OCI-LY7 (cell line): ENCODE results near the gene PLEKHA6. TPM values are rescaled to one million over a fixed set of nuclear protein-coding genes. Genes with fewer than 3 reads are reported as not detected.

Experiments
- BruUV-seq: library from RNA; stranded (reverse); fragments of 400-500 nt; replicated peaks from 2 replicates; lab custom pipeline; 2021; lab: Mats Ljungman, UMichigan
- CTCF ChIA-PET: fragments of 300-600 bp; sonication (Branson Sonifier 250); formaldehyde crosslinking; loops from one replicate; lab custom pipeline; 2022; ENCODE audit warnings: antibody characterized with exemption; ENCODE audit not compliant: unreplicated experiment; lab: Charles Lee
- POLR2A ChIA-PET: fragments of 300-600 bp; sonication (Branson Sonifier 250); formaldehyde crosslinking; loops from one replicate; lab custom pipeline; 2022; ENCODE audit warnings: antibody characterized with exemption; lab: Charles Lee
- DNase-seq: peaks from one replicate; pipeline ENCODE4 v3.0.0-alpha.2; 2015; ENCODE audit warnings: low spot score
- H2AFZ ChIP-seq: fragments of 200-600 bp; sonication (generic), shearing (Covaris generic); 2 replicates; pipeline ENCODE4 v1.6.1; 2014; ENCODE audit warnings: mild to moderate bottlenecking, antibody characterized with exemption, low read length, moderate library complexity
- H3K27ac ChIP-seq: fragments of 200-600 bp; sonication (generic); 2 replicates; pipeline ENCODE4 v1.5.1; 2014; ENCODE audit warnings: mixed run types, low read depth, mild to moderate bottlenecking, moderate library complexity, low read length, inconsistent platforms; ENCODE audit not compliant: poor library complexity, severe bottlenecking
- H3K36me3 ChIP-seq: fragments of 200-600 bp; sonication (generic); 2 replicates; pipeline ENCODE4 v1.6.1; 2014; ENCODE audit warnings: mild to moderate bottlenecking, antibody characterized with exemption, low read length, moderate library complexity, mixed read lengths; ENCODE audit not compliant: insufficient read depth
- H3K4me1 ChIP-seq: fragments of 200-600 bp; sonication (generic); 2 replicates; pipeline ENCODE4 v1.5.1; 2014; ENCODE audit warnings: mild to moderate bottlenecking, low read length; ENCODE audit not compliant: insufficient read depth, poor library complexity, severe bottlenecking
- H3K4me2 ChIP-seq: fragments of 200-600 bp; sonication (generic); 2 replicates; pipeline ENCODE4 v1.6.1; 2014; ENCODE audit warnings: mild to moderate bottlenecking, low read length
- H3K4me3 ChIP-seq: fragments of 200-600 bp; sonication (generic); 2 replicates; pipeline ENCODE4 v1.5.1; 2014; ENCODE audit warnings: mild to moderate bottlenecking, low read depth, low read length; ENCODE audit not compliant: poor library complexity, severe bottlenecking
- H3K79me2 ChIP-seq: fragments of 200-600 bp; sonication (generic); 2 replicates; pipeline ENCODE4 v1.6.1; 2016; ENCODE audit warnings: low read depth, mild to moderate bottlenecking, low read length, moderate library complexity, mixed read lengths; ENCODE audit not compliant: insufficient read depth
- H3K9me2 ChIP-seq: fragments of 200-600 bp; sonication (generic); 2 replicates; pipeline ENCODE4 v1.6.1; 2016; ENCODE audit warnings: mild to moderate bottlenecking, low read length, mixed read lengths; ENCODE audit not compliant: insufficient read depth
- H3K9me3 ChIP-seq: fragments of 200-600 bp; sonication (generic); 2 replicates; pipeline ENCODE4 v1.6.1; 2014; ENCODE audit warnings: mild to moderate bottlenecking, mixed run types, low read length, mixed read lengths
- H4K20me1 ChIP-seq: fragments of 200-600 bp; sonication (generic); 2 replicates; pipeline ENCODE4 v1.6.1; 2014; ENCODE audit warnings: mild to moderate bottlenecking, antibody characterized with exemption, low read length, moderate library complexity, mixed read lengths; ENCODE audit not compliant: insufficient read depth
- CTCF ChIP-seq: fragments of 200-600 bp; sonication (generic); conservative IDR thresholded peaks from 2 replicates; pipeline ENCODE4 v1.5.1; 2014; ENCODE audit warnings: mild to moderate bottlenecking, antibody characterized with exemption, low read length, moderate library complexity, mixed read lengths
- EZH2phosphoT487 ChIP-seq: fragments of 200-600 bp; sonication (generic); IDR thresholded peaks from 2 replicates; pipeline ENCODE4 v1.6.1; 2018; ENCODE audit warnings: low read depth, borderline replicate concordance, mild to moderate bottlenecking, mixed run types, antibody characterized with exemption, low read length, moderate library complexity, mixed read lengths
- intact Hi-C: fragments of 100-400 bp; cut with micrococcal nuclease; formaldehyde crosslinking; loops from one replicate; pipeline ENCODE4 v1.10.0; 2022; ENCODE audit not compliant: unreplicated experiment
- total RNA-seq, 2 experiments: library from RNA; depleted of rRNA in 1 of 2; stranded (reverse); fragments of >200 nt in 1 of 2; shearing (Covaris generic) in 1 of 2; gene quantifications; 2 replicates each; pipeline ENCODE4 v1.2.3, GENCODE V29; 2014 to 2022

Gene PLEKHA6
- total RNA-seq, 2 experiments from 2014 or later = not detected

GRCh38 chr1:204288021-204288588 is 71.6 kb downstream of the PLEKHA6 start:
- ChIA-PET POLR2A (no interaction called here), CTCF (no interaction called here)
- DNase-seq = no peak
- no peaks in the 10 kb centered on the region for H3K9me2 ChIP-seq
- no peaks in the 10 kb centered on the region for H3K36me3 ChIP-seq
- H3K4me3 ChIP-seq = no peak overlapping the region
- intact Hi-C loops = no loop called here
- TF ChIP-seq EZH2phosphoT487 = no peak
- no peak for TF ChIP-seq CTCF
- BruUV-seq = no TSS peak
- H4K20me1 ChIP-seq = no peaks in the 10 kb centered on the region
- H2AFZ ChIP-seq = no peak overlapping the region
- peaks cover 9% of the 10 kb centered on the region for H3K4me1 ChIP-seq
- H3K79me2 ChIP-seq = no peaks in the 10 kb centered on the region
- H3K9me3 ChIP-seq = no peaks in the 10 kb centered on the region
- H3K4me2 ChIP-seq = no peak overlapping the region
- no peak overlapping the region for H3K27ac ChIP-seq

GRCh38 chr1:204287466-204287891 is 72.2 kb downstream of the PLEKHA6 start:
- no peak for TF ChIP-seq EZH2phosphoT487
- TF ChIP-seq CTCF = no peak
- Histone ChIP-seq H3K4me1 (peaks cover 9% of the 10 kb centered on the region), H3K4me3 (no peak overlapping the region), H3K4me2 (no peak overlapping the region), H3K79me2 (no peaks in the 10 kb centered on the region), H3K9me3 (no peaks in the 10 kb centered on the region), H2AFZ (no peak overlapping the region), H3K9me2 (no peaks in the 10 kb centered on the region), H3K27ac (no peak overlapping the region), H3K36me3 (no peaks in the 10 kb centered on the region), H4K20me1 (no peaks in the 10 kb centered on the region)
- ChIA-PET POLR2A (no interaction called here), CTCF (no interaction called here)
- BruUV-seq = no TSS peak
- no peak for DNase-seq
- intact Hi-C loops = no loop called here

GRCh38 chr1:204286831-204287421 is 72.8 kb downstream of the PLEKHA6 start:
- peak overlapping the region; percentile 51 for H3K4me2 ChIP-seq
- DNase-seq = peak; percentile 17
- H3K4me1 ChIP-seq = peaks cover 9% of the 10 kb centered on the region
- TF ChIP-seq CTCF (no peak), EZH2phosphoT487 (no peak)
- H3K79me2 ChIP-seq = no peaks in the 10 kb centered on the region
- ChIA-PET POLR2A (no interaction called here), CTCF (no interaction called here)
- H3K27ac ChIP-seq = no peak overlapping the region
- BruUV-seq = no TSS peak
- H3K4me3 ChIP-seq = peak overlapping the region; percentile 30
- intact Hi-C loops = no loop called here
- no peaks in the 10 kb centered on the region for H3K9me2 ChIP-seq
- no peaks in the 10 kb centered on the region for H4K20me1 ChIP-seq
- no peaks in the 10 kb centered on the region for H3K9me3 ChIP-seq
- H2AFZ ChIP-seq = peak overlapping the region; percentile 25; the same call in 1 of the 2 replicates
- no peaks in the 10 kb centered on the region for H3K36me3 ChIP-seq
